Measurements from ENCODE around the gene GALNT2. TPM values are rescaled to one million over a fixed set of nuclear protein-coding genes. Genes with fewer than 3 reads are reported as not detected.

GALNT2 gene
- total RNA-seq, 1 donor from 2014 or later, result 58.0 TPM

- no peak for DNase-seq (ENCODE audit: low read depth, low spot score)
- H3K27ac Mint-ChIP-seq (ENCODE audit: unreplicated experiment), result peak overlapping the region; percentile 47
- no peaks in the 10 kb centered on the region for H3K36me3 Mint-ChIP-seq (ENCODE audit: low read depth)
- no peaks in the 10 kb centered on the region for H3K27me3 Mint-ChIP-seq (ENCODE audit: low read depth)
- H3K4me1 Mint-ChIP-seq, result peaks cover 29% of the 10 kb centered on the region
- no peak overlapping the region for H3K4me3 Mint-ChIP-seq
- no peak for TF ChIP-seq CTCF (conservative IDR thresholded peaks at IDR 0.05)
- H3K9me3 Mint-ChIP-seq, result no peaks in the 10 kb centered on the region
Observed at GRCh38 chr1:230103306-230104173, 36.5 kb downstream of the GALNT2 start.

DNA sequence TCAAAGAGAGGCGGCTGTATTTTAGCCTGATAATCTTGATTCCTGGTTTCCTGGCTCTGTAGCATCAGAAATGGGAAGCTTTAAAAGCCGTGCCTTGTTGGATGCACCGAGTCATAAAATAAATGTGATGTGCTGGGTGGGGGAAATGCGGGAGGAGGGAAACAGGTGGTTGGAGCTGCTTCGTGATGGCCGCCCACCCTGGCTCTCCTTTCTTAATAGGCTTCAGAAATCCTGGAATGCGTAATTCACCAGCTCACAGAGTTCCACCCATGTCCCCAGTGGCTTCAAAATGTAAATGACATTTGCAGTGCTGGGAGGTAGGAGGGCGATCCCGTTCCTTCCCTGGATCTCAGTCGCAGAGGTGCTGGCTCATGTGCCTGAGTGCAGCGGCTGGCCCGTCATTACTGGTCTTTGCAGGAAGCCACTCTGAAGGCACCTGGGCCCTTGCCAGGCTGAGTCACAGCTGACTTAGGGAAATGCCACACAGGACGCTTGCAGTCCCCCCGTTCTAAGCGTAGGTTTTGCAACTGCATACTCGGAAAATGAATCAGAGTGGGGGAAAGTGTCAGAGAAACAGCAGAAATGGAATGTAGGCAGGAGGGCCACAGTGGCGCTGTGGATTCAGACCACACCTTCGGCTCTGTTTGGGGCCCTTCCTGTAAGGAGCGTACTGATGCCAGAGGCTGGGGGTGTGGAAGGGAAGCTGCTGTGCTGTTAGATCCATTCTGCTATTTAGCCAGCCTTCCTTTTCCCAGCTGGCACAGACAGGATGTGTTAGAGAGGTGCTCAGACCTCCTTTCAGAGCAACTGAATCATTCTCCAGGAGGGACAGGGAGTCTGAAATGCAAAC lies 37.6 kb downstream of the GALNT2 start:
- Mint-ChIP-seq H3K4me1 (peaks cover 36% of the 10 kb centered on the region), H3K27ac (ENCODE audit: unreplicated experiment) (peak overlapping the region; percentile 23), H3K27me3 (ENCODE audit: low read depth) (no peaks in the 10 kb centered on the region), H3K4me3 (no peak overlapping the region), H3K9me3 (no peaks in the 10 kb centered on the region), H3K36me3 (ENCODE audit: low read depth) (no peaks in the 10 kb centered on the region)
- DNase-seq (ENCODE audit: low read depth, low spot score), result no peak
- TF ChIP-seq CTCF (conservative IDR thresholded peaks at IDR 0.05), result no peak

GRCh38 chr1:230105245-230105753 lies 38.3 kb downstream of the GALNT2 start:
- Mint-ChIP-seq H3K4me3 (no peak overlapping the region), H3K9me3 (no peaks in the 10 kb centered on the region), H3K27ac (ENCODE audit: unreplicated experiment) (no peak overlapping the region), H3K27me3 (ENCODE audit: low read depth) (no peaks in the 10 kb centered on the region), H3K4me1 (peaks cover 41% of the 10 kb centered on the region), H3K36me3 (ENCODE audit: low read depth) (no peaks in the 10 kb centered on the region)
- TF ChIP-seq CTCF (conservative IDR thresholded peaks at IDR 0.05), result no peak
- no peak for DNase-seq (ENCODE audit: low read depth, low spot score)

GRCh38 chr1:230105754-230106625 lies 39.0 kb downstream of the GALNT2 start:
- TF ChIP-seq CTCF (conservative IDR thresholded peaks at IDR 0.05), result no peak
- H3K4me1 Mint-ChIP-seq, result peaks cover 47% of the 10 kb centered on the region
- no peaks in the 10 kb centered on the region for H3K9me3 Mint-ChIP-seq
- H3K4me3 Mint-ChIP-seq, result no peak overlapping the region
- no peak for DNase-seq (ENCODE audit: low read depth, low spot score)
- no peaks in the 10 kb centered on the region for H3K27me3 Mint-ChIP-seq (ENCODE audit: low read depth)
- no peak overlapping the region for H3K27ac Mint-ChIP-seq (ENCODE audit: unreplicated experiment)
- no peaks in the 10 kb centered on the region for H3K36me3 Mint-ChIP-seq (ENCODE audit: low read depth)

GRCh38 chr1:230107941-230108340 lies 40.9 kb downstream of the GALNT2 start:
- Mint-ChIP-seq H3K36me3 (ENCODE audit: low read depth) (no peaks in the 10 kb centered on the region), H3K4me3 (no peak overlapping the region), H3K27me3 (ENCODE audit: low read depth) (no peaks in the 10 kb centered on the region), H3K27ac (ENCODE audit: unreplicated experiment) (no peak overlapping the region), H3K4me1 (peaks cover 59% of the 10 kb centered on the region), H3K9me3 (no peaks in the 10 kb centered on the region)
- no peak for TF ChIP-seq CTCF (conservative IDR thresholded peaks at IDR 0.05)
- DNase-seq (ENCODE audit: low read depth, low spot score), result no peak

Measured in neural crest cell (in vitro differentiated cells).